OCI-LY1 (cell line): ENCODE results near the gene HYAL1.

ENCODE experiments used
- H2AFZ ChIP-seq: fragments of 200-600 bp; sonication (generic), shearing (Covaris generic); 2 replicates; pipeline ENCODE4 v1.6.0; 2014; ENCODE audit warnings: antibody characterized with exemption, mild to moderate bottlenecking, low read length
- H3F3A ChIP-seq: fragments of 200-600 bp; sonication (generic), shearing (Covaris generic); 2 replicates; pipeline ENCODE4 v1.6.0; 2014; ENCODE audit warnings: mild to moderate bottlenecking, antibody characterized with exemption, low read length, moderate library complexity; ENCODE audit not compliant: insufficient read depth
- H3K27ac ChIP-seq: fragments of 200-600 bp; sonication (generic); 2 replicates; pipeline ENCODE4 v1.5.1; 2014; ENCODE audit warnings: low read length, mixed run types, mild to moderate bottlenecking, low read depth; ENCODE audit not compliant: poor library complexity, severe bottlenecking
- H3K27me3 ChIP-seq: fragments of 200-600 bp; sonication (generic); 2 replicates; pipeline ENCODE4 v1.6.0; 2014; ENCODE audit warnings: antibody characterized with exemption, mild to moderate bottlenecking, low read length, moderate library complexity; ENCODE audit not compliant: insufficient read depth
- H3K36me3 ChIP-seq: fragments of 200-600 bp; sonication (generic); 2 replicates; pipeline ENCODE4 v1.6.1; 2014; ENCODE audit warnings: mild to moderate bottlenecking, antibody characterized with exemption, low read length, moderate library complexity, mixed read lengths; ENCODE audit not compliant: insufficient read depth
- H3K4me1 ChIP-seq: fragments of 200-600 bp; sonication (generic); 2 replicates; pipeline ENCODE4 v1.5.1; 2014; ENCODE audit warnings: mild to moderate bottlenecking, low read length, moderate library complexity; ENCODE audit not compliant: insufficient read depth, severe bottlenecking
- H3K4me2 ChIP-seq: fragments of 200-600 bp; sonication (generic), shearing (Covaris generic); 2 replicates; pipeline ENCODE4 v1.6.1; 2014; ENCODE audit warnings: low read length
- H3K4me3 ChIP-seq: fragments of 200-600 bp; sonication (generic); 2 replicates; pipeline ENCODE4 v1.5.1; 2014; ENCODE audit warnings: low read length, low read depth, mild to moderate bottlenecking, mixed read lengths; ENCODE audit not compliant: poor library complexity, severe bottlenecking
- H3K79me2 ChIP-seq: fragments of 200-600 bp; shearing (Covaris generic); 2 replicates; pipeline ENCODE4 v1.6.1; 2016; ENCODE audit warnings: mixed run types, low read length, mixed read lengths; ENCODE audit not compliant: insufficient read depth
- H3K9ac ChIP-seq: fragments of 200-600 bp; sonication (generic), shearing (Covaris generic); 2 replicates; pipeline ENCODE4 v1.6.1; 2014; ENCODE audit warnings: mild to moderate bottlenecking, low read length, mixed read lengths
- H3K9me2 ChIP-seq: fragments of 200-600 bp; sonication (generic), shearing (Covaris generic); 2 replicates; pipeline ENCODE4 v1.6.1; 2014; ENCODE audit warnings: low read depth, mild to moderate bottlenecking, low read length, mixed read lengths
- H3K9me3 ChIP-seq: fragments of 200-600 bp; shearing (Covaris generic); 2 replicates; pipeline ENCODE4 v1.6.1; 2014; ENCODE audit warnings: low read length, mixed read lengths
- H4K20me1 ChIP-seq: fragments of 200-600 bp; sonication (generic), shearing (Covaris generic); 2 replicates; pipeline ENCODE4 v1.6.0; 2016; ENCODE audit warnings: mild to moderate bottlenecking, low read length; ENCODE audit not compliant: insufficient read depth
- EZH2 ChIP-seq: fragments of 200-600 bp; sonication (generic), shearing (Covaris generic); IDR thresholded peaks from 2 replicates; pipeline ENCODE4 v1.8.0; 2017; ENCODE audit warnings: borderline replicate concordance, mixed run types, mild to moderate bottlenecking, antibody characterized with exemption, low read length, moderate library complexity, mixed read lengths
- TF ChIP-seq, protein P1 (sequence below): fragments of 200-600 bp; sonication (generic), shearing (Covaris generic); IDR thresholded peaks from 2 replicates; pipeline ENCODE4 v1.5.1; 2017; ENCODE audit warnings: mild to moderate bottlenecking, antibody characterized with exemption, low read length, moderate library complexity, mixed read lengths

Gene HYAL1

DNA sequence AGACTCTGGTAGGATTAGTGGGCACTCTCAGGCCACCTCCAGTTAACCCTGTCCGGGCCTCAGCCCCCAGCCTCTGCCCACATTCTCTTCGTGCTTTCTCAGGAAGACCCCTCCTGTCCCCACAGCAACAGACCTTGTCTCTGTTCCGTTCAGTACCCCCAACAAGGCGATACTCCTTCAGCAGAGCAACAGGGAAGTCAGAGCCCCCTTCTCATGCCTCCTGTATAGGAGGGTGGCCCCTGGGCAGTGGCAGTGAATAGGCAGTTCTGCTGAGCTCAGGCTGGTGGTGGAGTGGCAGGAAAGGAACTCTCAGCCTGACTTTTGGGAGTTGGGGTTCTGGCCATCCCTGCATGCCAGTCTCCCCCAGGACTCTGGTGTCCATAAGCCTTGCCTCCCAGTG, 33.9 kb downstream of the HYAL1 start:
- 0 out of 2 replicates have a peak, but pooled peaks cover 4% of the 10 kb centered on the region for H3K27me3 ChIP-seq
- H3K36me3 ChIP-seq, result no peaks in the 10 kb centered on the region
- no peaks in the 10 kb centered on the region for H3K79me2 ChIP-seq
- no peak for TF ChIP-seq EZH2
- TF ChIP-seq, protein P1, sequence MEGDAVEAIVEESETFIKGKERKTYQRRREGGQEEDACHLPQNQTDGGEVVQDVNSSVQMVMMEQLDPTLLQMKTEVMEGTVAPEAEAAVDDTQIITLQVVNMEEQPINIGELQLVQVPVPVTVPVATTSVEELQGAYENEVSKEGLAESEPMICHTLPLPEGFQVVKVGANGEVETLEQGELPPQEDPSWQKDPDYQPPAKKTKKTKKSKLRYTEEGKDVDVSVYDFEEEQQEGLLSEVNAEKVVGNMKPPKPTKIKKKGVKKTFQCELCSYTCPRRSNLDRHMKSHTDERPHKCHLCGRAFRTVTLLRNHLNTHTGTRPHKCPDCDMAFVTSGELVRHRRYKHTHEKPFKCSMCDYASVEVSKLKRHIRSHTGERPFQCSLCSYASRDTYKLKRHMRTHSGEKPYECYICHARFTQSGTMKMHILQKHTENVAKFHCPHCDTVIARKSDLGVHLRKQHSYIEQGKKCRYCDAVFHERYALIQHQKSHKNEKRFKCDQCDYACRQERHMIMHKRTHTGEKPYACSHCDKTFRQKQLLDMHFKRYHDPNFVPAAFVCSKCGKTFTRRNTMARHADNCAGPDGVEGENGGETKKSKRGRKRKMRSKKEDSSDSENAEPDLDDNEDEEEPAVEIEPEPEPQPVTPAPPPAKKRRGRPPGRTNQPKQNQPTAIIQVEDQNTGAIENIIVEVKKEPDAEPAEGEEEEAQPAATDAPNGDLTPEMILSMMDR, result no peak
- H3K4me3 ChIP-seq, result no peak overlapping the region
- H3K27ac ChIP-seq, result no peak overlapping the region
- H3K9me2 ChIP-seq, result no peaks in the 10 kb centered on the region
- peaks cover 6% of the 10 kb centered on the region for H3K4me1 ChIP-seq
- H3K4me2 ChIP-seq, result no peak overlapping the region
- no peaks in the 10 kb centered on the region for H4K20me1 ChIP-seq
- H3K9me3 ChIP-seq, result no peaks in the 10 kb centered on the region
- H3F3A ChIP-seq, result no peaks in the 10 kb centered on the region
- H2AFZ ChIP-seq, result no peak overlapping the region
- H3K9ac ChIP-seq, result no peak overlapping the region

DNA sequence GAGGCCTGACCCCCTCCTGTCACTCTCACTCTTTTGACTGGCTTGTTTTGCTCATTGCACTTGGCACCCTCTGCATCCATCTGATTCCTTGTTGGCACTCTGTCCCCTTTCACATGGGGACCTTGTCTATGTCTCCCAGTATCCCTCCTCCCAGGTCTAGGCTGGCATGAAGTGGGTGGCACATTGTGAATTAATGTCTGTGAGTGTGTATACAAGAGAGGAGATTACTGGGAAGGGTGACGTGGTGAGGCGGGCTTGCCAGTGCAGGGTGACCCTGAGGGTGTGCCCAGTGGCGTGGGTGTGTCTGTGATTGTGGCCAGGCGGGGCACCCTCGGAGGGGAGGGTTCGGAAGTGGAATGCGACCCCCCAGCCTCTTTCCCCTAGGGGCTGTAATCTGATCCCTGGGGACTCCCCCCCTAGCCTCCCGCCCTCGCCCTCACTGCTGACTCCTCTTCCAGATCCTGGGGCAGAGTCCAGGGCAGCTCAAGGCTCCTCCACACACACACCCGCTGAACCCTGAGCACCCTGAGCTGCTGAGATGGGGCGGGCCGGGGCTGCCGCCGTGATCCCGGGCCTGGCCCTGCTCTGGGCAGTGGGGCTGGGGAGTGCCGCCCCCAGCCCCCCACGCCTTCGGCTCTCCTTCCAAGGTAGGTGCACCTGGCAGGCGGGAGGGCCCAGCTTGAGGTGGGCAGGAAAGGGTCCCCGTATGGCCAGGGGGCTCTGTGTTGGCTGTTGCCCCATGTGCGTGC, 34.5 kb downstream of the HYAL1 start, which contains the start of gene SEMA3B:
TSS of gene SEMA3B (plus strand) at position 445 of the 749 bp plus-strand sequence. CDS start at position 539, 94 bp downstream.
- TF ChIP-seq, protein P1, result no peak
- TF ChIP-seq EZH2, result no peak
- H3K9me2 ChIP-seq, result no peaks in the 10 kb centered on the region
- no peaks in the 10 kb centered on the region for H3F3A ChIP-seq
- no peaks in the 10 kb centered on the region for H3K79me2 ChIP-seq
- no peak within 1 kb of the TSS for H3K4me2 ChIP-seq
- no peaks in the 10 kb centered on the region for H4K20me1 ChIP-seq
- H2AFZ ChIP-seq, result no peak within 1 kb of the TSS
- H3K4me1 ChIP-seq, result peaks cover 6% of the 10 kb centered on the region
- no peak within 1 kb of the TSS for H3K9ac ChIP-seq
- H3K9me3 ChIP-seq, result no peaks in the 10 kb centered on the region
- no peak within 1 kb of the TSS for H3K27ac ChIP-seq
- no peaks in the 10 kb centered on the region for H3K36me3 ChIP-seq
- H3K4me3 ChIP-seq, result no peak within 1 kb of the TSS
- 0 out of 2 replicates have a peak, but pooled peaks cover 4% of the 10 kb centered on the region for H3K27me3 ChIP-seq

DNA sequence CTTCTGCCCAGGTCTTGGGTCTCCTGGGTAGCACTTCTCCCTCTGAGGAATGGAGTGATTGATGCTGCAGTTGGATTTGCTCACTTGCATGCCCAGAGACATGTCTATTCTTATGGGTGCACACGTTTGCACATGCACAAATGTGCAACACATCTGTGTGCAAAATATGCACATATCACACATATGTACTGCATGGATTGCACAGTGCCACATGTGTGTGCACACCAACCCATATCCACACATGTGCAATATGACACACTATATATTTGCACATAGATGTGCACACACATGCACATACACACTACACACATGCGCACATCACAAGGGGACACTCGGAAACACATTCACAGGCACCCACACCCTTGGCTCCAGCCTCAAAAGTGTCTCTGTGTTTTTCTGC, 35.1 kb downstream of the HYAL1 start:
- Histone ChIP-seq H3K9ac (no peak overlapping the region), H3K9me2 (no peaks in the 10 kb centered on the region), H4K20me1 (no peaks in the 10 kb centered on the region), H3K4me2 (no peak overlapping the region), H3F3A (no peaks in the 10 kb centered on the region), H3K27ac (no peak overlapping the region), H3K79me2 (no peaks in the 10 kb centered on the region), H3K9me3 (no peaks in the 10 kb centered on the region), H3K27me3 (0 out of 2 replicates have a peak, but pooled peaks cover 4% of the 10 kb centered on the region), H3K36me3 (no peaks in the 10 kb centered on the region), H3K4me1 (peaks cover 3% of the 10 kb centered on the region), H2AFZ (no peak overlapping the region), H3K4me3 (no peak overlapping the region)
- TF ChIP-seq EZH2, result no peak
- TF ChIP-seq, protein P1, result no peak
